GM06990 (cell line): ENCODE measurements around the gene RAB28.
"Not testable (repeated sequence)": the region's sequence is repeated elsewhere in the genome, so short reads cannot be mapped to it uniquely, and the experiment has no call there.

ENCODE experiments used
- DNase-seq: peaks from one replicate; pipeline ENCODE4 v3.0.0-alpha.2; 2011; ENCODE audit not compliant: insufficient read length; ENCODE audit errors: extremely low read depth
- H3K27me3 ChIP-seq: replicated peaks from 2 replicates; pipeline ENCODE4 v1.6.0; 2011; ENCODE audit warnings: low read length; ENCODE audit not compliant: control insufficient read depth, insufficient read depth
- H3K36me3 ChIP-seq: 2 replicates; pipeline ENCODE4 v1.5.1; 2011; ENCODE audit warnings: low read length; ENCODE audit not compliant: control insufficient read depth, insufficient read depth
- H3K4me3 ChIP-seq: replicated peaks from 2 replicates; pipeline ENCODE4 v1.5.1; 2011; ENCODE audit warnings: low read depth, mild to moderate bottlenecking, control low read depth, low read length
- TF ChIP-seq, protein P1 (sequence below): IDR thresholded peaks from 2 replicates; pipeline ENCODE4 v1.5.1; 2011; ENCODE audit warnings: low read length, control low read depth, mild to moderate bottlenecking, inconsistent platforms; ENCODE audit not compliant: insufficient read depth, poor library complexity, severe bottlenecking

The RAB28 gene

DNA sequence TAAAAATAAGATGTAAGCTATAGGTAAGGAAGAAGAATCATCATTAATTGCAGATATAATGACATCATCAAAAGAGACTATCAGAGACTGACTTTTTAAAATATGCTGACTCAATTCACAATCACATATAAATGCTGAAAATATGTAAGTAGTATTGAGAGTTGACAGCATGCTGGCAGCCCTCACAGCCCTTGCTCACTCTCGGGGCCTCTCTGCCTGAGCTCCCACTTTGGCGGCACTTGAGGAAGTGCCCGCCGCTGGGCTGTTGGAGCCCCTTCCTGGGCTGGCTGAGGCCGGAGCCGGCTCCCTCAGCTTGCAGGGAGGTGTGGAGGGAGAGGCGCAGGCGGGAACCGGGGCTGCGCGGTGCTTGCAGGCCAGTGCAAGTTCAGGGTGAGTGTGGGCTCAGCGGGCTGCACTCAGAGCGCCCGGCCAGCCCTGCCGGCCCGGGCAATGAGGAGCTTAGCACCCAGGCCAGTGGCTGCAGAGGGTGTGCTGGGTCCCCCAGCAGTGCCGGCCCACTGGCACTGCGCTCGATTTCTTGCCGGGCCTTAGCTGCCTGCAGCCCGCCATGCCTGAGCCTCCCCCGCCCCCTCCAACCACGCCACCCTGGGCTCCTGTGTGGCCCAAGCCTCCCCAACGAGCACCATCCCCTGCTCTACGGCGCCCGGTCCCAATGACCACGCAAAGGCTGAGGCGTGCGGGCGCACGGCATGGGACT is 68.9 kb downstream of the RAB28 start:
- no peak for DNase-seq
- no peaks in the 10 kb centered on the region for H3K36me3 ChIP-seq
- TF ChIP-seq, protein P1, sequence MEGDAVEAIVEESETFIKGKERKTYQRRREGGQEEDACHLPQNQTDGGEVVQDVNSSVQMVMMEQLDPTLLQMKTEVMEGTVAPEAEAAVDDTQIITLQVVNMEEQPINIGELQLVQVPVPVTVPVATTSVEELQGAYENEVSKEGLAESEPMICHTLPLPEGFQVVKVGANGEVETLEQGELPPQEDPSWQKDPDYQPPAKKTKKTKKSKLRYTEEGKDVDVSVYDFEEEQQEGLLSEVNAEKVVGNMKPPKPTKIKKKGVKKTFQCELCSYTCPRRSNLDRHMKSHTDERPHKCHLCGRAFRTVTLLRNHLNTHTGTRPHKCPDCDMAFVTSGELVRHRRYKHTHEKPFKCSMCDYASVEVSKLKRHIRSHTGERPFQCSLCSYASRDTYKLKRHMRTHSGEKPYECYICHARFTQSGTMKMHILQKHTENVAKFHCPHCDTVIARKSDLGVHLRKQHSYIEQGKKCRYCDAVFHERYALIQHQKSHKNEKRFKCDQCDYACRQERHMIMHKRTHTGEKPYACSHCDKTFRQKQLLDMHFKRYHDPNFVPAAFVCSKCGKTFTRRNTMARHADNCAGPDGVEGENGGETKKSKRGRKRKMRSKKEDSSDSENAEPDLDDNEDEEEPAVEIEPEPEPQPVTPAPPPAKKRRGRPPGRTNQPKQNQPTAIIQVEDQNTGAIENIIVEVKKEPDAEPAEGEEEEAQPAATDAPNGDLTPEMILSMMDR: no peak
- no peak overlapping the region for H3K4me3 ChIP-seq
- H3K27me3 ChIP-seq: no peaks in the 10 kb centered on the region

DNA sequence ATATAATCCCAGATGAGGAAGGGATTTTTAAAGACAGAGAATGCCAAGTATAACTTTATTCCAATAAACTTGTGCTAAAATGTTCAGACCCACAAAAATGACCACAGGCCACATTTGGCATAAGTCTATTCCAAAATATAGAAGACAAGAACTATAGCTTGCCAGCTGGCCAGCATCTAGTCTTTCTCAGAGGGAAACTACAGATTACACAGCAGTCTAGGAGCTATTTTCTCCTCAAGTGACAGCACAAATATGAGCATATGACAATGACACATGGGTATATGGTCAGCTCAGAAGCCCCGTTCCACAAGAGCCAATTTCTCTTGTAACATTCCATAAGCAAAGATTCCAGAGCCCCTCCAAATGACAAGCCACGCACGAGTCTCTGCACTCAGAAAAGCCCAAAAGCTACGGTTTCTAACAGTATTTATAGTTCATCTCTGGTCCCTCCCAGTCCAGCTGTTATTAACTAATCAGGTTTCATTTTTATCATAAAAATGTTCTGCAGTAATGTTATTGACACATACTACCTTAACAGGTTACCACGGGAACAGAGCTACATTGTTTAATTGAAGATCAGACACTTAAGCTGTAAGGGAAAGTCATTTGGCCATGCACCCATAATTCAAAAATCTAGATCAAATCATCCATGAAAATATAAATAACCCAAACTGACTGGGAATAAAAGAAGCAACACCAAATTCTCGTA is 70.3 kb downstream of the RAB28 start:
- no peaks in the 10 kb centered on the region for H3K27me3 ChIP-seq
- no peaks in the 10 kb centered on the region for H3K36me3 ChIP-seq
- no peak for DNase-seq
- TF ChIP-seq, protein P1: no peak
- no peak overlapping the region for H3K4me3 ChIP-seq

DNA sequence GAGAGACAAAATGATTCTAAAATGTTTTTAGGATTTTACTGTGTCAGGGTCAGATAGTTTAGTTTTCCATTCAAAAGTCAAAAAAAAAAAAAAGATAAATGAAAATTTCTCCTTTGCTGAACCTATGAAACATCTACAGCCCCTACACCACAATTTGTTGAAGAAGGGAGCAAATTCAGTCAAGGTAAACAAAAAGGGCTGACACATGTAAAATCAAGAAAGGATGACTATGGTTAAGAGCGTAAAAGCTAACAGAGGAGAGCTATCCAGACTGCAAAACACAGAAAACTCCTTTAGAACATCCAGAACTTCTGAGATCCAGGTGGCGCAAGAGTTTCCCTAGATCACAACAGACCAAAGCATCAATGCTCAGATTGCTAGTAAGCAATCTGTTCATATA is 72.2 kb downstream of the RAB28 start:
- no peaks in the 10 kb centered on the region for H3K36me3 ChIP-seq
- TF ChIP-seq, protein P1: no peak
- DNase-seq: no peak
- H3K4me3 ChIP-seq: no peak overlapping the region
- no peaks in the 10 kb centered on the region for H3K27me3 ChIP-seq

DNA sequence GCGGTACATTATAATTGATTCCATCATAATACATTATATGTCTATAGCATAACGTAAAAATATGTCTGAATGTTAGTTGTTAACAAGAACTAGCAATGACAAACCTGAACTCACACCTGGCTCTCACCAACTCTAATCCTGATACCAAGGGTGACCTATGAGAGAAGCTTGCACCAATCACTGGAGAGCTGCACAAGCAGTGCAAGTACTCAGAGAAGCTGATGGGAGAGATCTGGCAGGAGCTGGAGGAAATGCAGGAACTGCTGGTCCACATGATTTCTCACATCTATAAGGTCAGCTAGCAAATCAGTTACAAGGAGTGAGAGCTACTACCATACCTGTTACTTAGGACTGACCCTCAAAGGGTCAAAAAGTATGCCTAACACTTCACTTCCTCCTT is 74.8 kb downstream of the RAB28 start:
- Histone ChIP-seq H3K4me3 (no peak overlapping the region), H3K36me3 (no peaks in the 10 kb centered on the region), H3K27me3 (no peaks in the 10 kb centered on the region)
- no peak for DNase-seq
- TF ChIP-seq, protein P1: no peak

DNA sequence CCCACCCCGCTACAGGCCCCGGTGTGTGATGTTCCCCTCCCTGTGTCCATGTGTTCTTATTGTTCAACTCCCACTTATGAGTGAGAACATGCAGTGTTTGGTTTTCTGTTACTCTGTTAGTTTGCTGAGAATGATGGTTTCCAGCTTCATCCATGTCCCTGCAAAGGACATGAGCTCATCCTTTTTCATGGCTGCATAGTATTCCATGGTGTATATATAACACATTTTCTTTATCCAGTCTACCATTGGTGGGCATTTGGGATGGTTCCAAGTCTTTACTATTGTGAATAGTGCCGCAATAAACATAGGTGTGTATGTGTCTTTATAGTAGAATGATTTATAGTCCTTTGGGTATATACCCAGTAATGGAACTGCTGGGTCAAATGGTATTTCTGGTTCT is 78.0 kb downstream of the RAB28 start:
- H3K4me3 ChIP-seq, DNase-seq, H3K36me3 ChIP-seq, H3K27me3 ChIP-seq: not testable (repeated sequence)

DNA sequence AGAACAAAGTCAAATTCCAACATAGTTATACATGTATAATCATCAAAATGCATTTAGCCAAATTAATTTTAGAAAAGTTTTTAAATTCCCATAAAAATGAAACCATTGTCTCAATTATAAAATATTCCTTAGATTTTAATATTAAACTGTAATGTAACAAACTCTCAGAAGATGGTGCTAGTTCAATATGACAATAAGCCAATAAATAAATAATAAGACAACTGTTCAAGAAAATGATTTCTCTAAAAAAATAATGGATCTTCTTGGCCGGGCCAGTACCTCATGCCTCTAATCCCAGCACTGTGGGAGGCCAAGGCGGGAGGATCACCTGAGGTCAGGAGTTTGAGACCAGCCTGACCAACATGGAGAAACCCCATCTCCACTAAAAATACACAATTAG is 80.3 kb downstream of the RAB28 start:
- Histone ChIP-seq H3K36me3 (no peaks in the 10 kb centered on the region), H3K27me3 (no peaks in the 10 kb centered on the region), H3K4me3 (no peak overlapping the region)
- TF ChIP-seq, protein P1: no peak
- DNase-seq: no peak
